ENCODE data around the gene REEP2.

REEP2 gene

GRCh38 chr5:138461343-138462125, 22.7 kb downstream of the REEP2 start:
- TF ChIP-seq, protein P1, sequence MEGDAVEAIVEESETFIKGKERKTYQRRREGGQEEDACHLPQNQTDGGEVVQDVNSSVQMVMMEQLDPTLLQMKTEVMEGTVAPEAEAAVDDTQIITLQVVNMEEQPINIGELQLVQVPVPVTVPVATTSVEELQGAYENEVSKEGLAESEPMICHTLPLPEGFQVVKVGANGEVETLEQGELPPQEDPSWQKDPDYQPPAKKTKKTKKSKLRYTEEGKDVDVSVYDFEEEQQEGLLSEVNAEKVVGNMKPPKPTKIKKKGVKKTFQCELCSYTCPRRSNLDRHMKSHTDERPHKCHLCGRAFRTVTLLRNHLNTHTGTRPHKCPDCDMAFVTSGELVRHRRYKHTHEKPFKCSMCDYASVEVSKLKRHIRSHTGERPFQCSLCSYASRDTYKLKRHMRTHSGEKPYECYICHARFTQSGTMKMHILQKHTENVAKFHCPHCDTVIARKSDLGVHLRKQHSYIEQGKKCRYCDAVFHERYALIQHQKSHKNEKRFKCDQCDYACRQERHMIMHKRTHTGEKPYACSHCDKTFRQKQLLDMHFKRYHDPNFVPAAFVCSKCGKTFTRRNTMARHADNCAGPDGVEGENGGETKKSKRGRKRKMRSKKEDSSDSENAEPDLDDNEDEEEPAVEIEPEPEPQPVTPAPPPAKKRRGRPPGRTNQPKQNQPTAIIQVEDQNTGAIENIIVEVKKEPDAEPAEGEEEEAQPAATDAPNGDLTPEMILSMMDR (IDR thresholded peaks at IDR 0.05; ENCODE audit: low read length), result no peak
- TF ChIP-seq EZH2 (IDR thresholded peaks at IDR 0.05; ENCODE audit: borderline replicate concordance, low read length), result no peak
- Histone ChIP-seq H2AFZ (ENCODE audit: low read length) (no peak overlapping the region), H3K4me2 (ENCODE audit: low read length) (no peak overlapping the region)

GRCh38 chr5:138463419-138464007, 24.7 kb downstream of the REEP2 start:
- Histone ChIP-seq H3K36me3 (ENCODE audit: insufficient read depth, low read length) (no peaks in the 10 kb centered on the region), H3K9ac (ENCODE audit: low read length) (peak overlapping the region; percentile 70), H3K79me2 (ENCODE audit: insufficient read depth, low read length) (no peaks in the 10 kb centered on the region), H3K9me3 (ENCODE audit: low read length) (no peaks in the 10 kb centered on the region), H3K4me3 (ENCODE audit: low read depth, low read length, poor library complexity, severe bottlenecking) (peak overlapping the region; percentile 73), H3K4me2 (ENCODE audit: low read length) (peak overlapping the region; percentile 89), H3K27me3 (ENCODE audit: insufficient read depth, low read length) (no peaks in the 10 kb centered on the region), H3K9me2 (ENCODE audit: low read depth, low read length) (no peaks in the 10 kb centered on the region), H3K27ac (ENCODE audit: low read depth, low read length, poor library complexity, severe bottlenecking) (no peak overlapping the region), H2AFZ (ENCODE audit: low read length) (no peak overlapping the region), H3F3A (ENCODE audit: insufficient read depth, low read length) (no peaks in the 10 kb centered on the region), H4K20me1 (ENCODE audit: insufficient read depth, low read length) (no peaks in the 10 kb centered on the region), H3K4me1 (ENCODE audit: insufficient read depth, low read length, severe bottlenecking) (peaks cover 40% of the 10 kb centered on the region)
- TF ChIP-seq, protein P1 (IDR thresholded peaks at IDR 0.05; ENCODE audit: low read length), result no peak

More at GRCh38 chr5:138461343-138462125, 22.7 kb downstream of the REEP2 start:
- H3K4me1 ChIP-seq (ENCODE audit: insufficient read depth, low read length, severe bottlenecking), result peaks cover 45% of the 10 kb centered on the region
- no peaks in the 10 kb centered on the region for H3F3A ChIP-seq (ENCODE audit: insufficient read depth, low read length)
- H3K9me3 ChIP-seq (ENCODE audit: low read length), result no peaks in the 10 kb centered on the region
- H3K79me2 ChIP-seq (ENCODE audit: insufficient read depth, low read length), result no peaks in the 10 kb centered on the region
- no peaks in the 10 kb centered on the region for H4K20me1 ChIP-seq (ENCODE audit: insufficient read depth, low read length)
- H3K4me3 ChIP-seq (ENCODE audit: low read depth, low read length, poor library complexity, severe bottlenecking), result no peak overlapping the region
- no peak overlapping the region for H3K9ac ChIP-seq (ENCODE audit: low read length)
- no peaks in the 10 kb centered on the region for H3K27me3 ChIP-seq (ENCODE audit: insufficient read depth, low read length)
- no peaks in the 10 kb centered on the region for H3K36me3 ChIP-seq (ENCODE audit: insufficient read depth, low read length)
- no peak overlapping the region for H3K27ac ChIP-seq (ENCODE audit: low read depth, low read length, poor library complexity, severe bottlenecking)
- no peaks in the 10 kb centered on the region for H3K9me2 ChIP-seq (ENCODE audit: low read depth, low read length)

GRCh38 chr5:138464008-138464387, 25.1 kb downstream of the REEP2 start:
- Histone ChIP-seq H3K4me3 (ENCODE audit: low read depth, low read length, poor library complexity, severe bottlenecking) (peak overlapping the region; percentile 73), H3K9me2 (ENCODE audit: low read depth, low read length) (no peaks in the 10 kb centered on the region), H3K27me3 (ENCODE audit: insufficient read depth, low read length) (no peaks in the 10 kb centered on the region), H3K36me3 (ENCODE audit: insufficient read depth, low read length) (no peaks in the 10 kb centered on the region), H2AFZ (ENCODE audit: low read length) (peak overlapping the region; percentile 68), H4K20me1 (ENCODE audit: insufficient read depth, low read length) (no peaks in the 10 kb centered on the region), H3F3A (ENCODE audit: insufficient read depth, low read length) (no peaks in the 10 kb centered on the region), H3K79me2 (ENCODE audit: insufficient read depth, low read length) (no peaks in the 10 kb centered on the region), H3K4me2 (ENCODE audit: low read length) (peak overlapping the region; percentile 89), H3K9me3 (ENCODE audit: low read length) (no peaks in the 10 kb centered on the region), H3K27ac (ENCODE audit: low read depth, low read length, poor library complexity, severe bottlenecking) (peak overlapping the region; percentile 70), H3K4me1 (ENCODE audit: insufficient read depth, low read length, severe bottlenecking) (peaks cover 35% of the 10 kb centered on the region), H3K9ac (ENCODE audit: low read length) (peak overlapping the region; percentile 84)
- TF ChIP-seq, protein P1 (IDR thresholded peaks at IDR 0.05; ENCODE audit: low read length), result peak; percentile 80
- no peak for TF ChIP-seq EZH2 (IDR thresholded peaks at IDR 0.05; ENCODE audit: borderline replicate concordance, low read length)
